Mesendoderm (in vitro differentiated cells): ENCODE results near the gene COX7A2.

Experiments used
- DNase-seq: peaks from one replicate; pipeline ENCODE4 v3.0.0; 2013
- H2AK5ac ChIP-seq: 2 replicates; pipeline ENCODE4 v1.6.1; 2013; ENCODE audit warnings: low read length, inconsistent platforms
- H2BK120ac ChIP-seq: 2 replicates; pipeline ENCODE4 v1.6.1; 2013; ENCODE audit warnings: low read depth, mild to moderate bottlenecking, low read length, moderate library complexity, mixed read lengths
- H2BK15ac ChIP-seq: replicated peaks from 2 replicates; pipeline ENCODE4 v1.6.1; 2013; ENCODE audit warnings: low read depth, mild to moderate bottlenecking, moderate library complexity
- H2BK5ac ChIP-seq: 2 replicates; pipeline ENCODE4 v1.6.1; 2013; ENCODE audit warnings: low read length, inconsistent platforms
- H3K18ac ChIP-seq: 2 replicates; pipeline ENCODE4 v1.6.1; 2013; ENCODE audit warnings: mild to moderate bottlenecking, low read length, mixed read lengths
- H3K23ac ChIP-seq: one replicate; pipeline ENCODE4 v1.6.1; 2013; ENCODE audit warnings: low read length
- H3K27ac ChIP-seq: 2 replicates; pipeline ENCODE4 v1.5.1; 2013; ENCODE audit warnings: low read depth, mild to moderate bottlenecking, inconsistent platforms, low read length, moderate library complexity
- H3K27me3 ChIP-seq: 2 replicates; pipeline ENCODE4 v1.6.1; 2013; ENCODE audit warnings: low read length, control low read depth, mild to moderate bottlenecking, inconsistent platforms; ENCODE audit not compliant: insufficient read depth, poor library complexity
- H3K36me3 ChIP-seq: 2 replicates; pipeline ENCODE4 v1.6.1; 2013; ENCODE audit warnings: low read length, inconsistent platforms; ENCODE audit not compliant: control insufficient read depth, insufficient read depth
- H3K4ac ChIP-seq: one replicate; pipeline ENCODE4 v1.6.1; 2013; ENCODE audit warnings: low read depth, mild to moderate bottlenecking, low read length, moderate library complexity
- H3K4me1 ChIP-seq: 2 replicates; pipeline ENCODE4 v1.6.1; 2013; ENCODE audit warnings: low read depth, low read length, inconsistent platforms; ENCODE audit not compliant: control insufficient read depth
- H3K4me2 ChIP-seq: 2 replicates; pipeline ENCODE4 v1.6.1; 2013; ENCODE audit warnings: low read length
- H3K4me3 ChIP-seq: 2 replicates; pipeline ENCODE4 v1.5.1; 2013; ENCODE audit warnings: mild to moderate bottlenecking, low read length
- H3K56ac ChIP-seq: one replicate; pipeline ENCODE4 v1.6.1; 2013; ENCODE audit warnings: low read length
- H3K79me1 ChIP-seq: 2 replicates; pipeline ENCODE4 v1.6.1; 2013; ENCODE audit warnings: low read length, inconsistent platforms
- H3K79me2 ChIP-seq: 2 replicates; pipeline ENCODE4 v1.6.1; 2013; ENCODE audit warnings: mild to moderate bottlenecking, low read length; ENCODE audit not compliant: control insufficient read depth, insufficient read depth
- H3K9ac ChIP-seq: 2 replicates; pipeline ENCODE4 v1.6.1; 2013; ENCODE audit warnings: low read length, inconsistent platforms
- H4K5ac ChIP-seq: one replicate; pipeline ENCODE4 v1.6.1; 2013; ENCODE audit warnings: low read length
- H4K8ac ChIP-seq: one replicate; pipeline ENCODE4 v1.6.1; 2013; ENCODE audit warnings: low read depth, mild to moderate bottlenecking, control low read depth, low read length, moderate library complexity
- WGBS: extraction: QIAGEN DNeasy Blood & Tissue Kit; methylation state at CpG from one replicate; pipeline ENCODE4 v1.1.7; 2013; ENCODE audit warnings: low lambda C conversion rate, missing lambda C conversion rate; ENCODE audit not compliant: insufficient coverage; ENCODE audit errors: extremely low coverage; 5-methylcytosine and 5-hydroxymethylcytosine counted together

COX7A2 gene

GRCh38 chr6:75201021-75201420 lies 42.6 kb downstream of the COX7A2 start:
- WGBS: no CpG with 5 or more reads among the region's 1 CpG
- Histone ChIP-seq H3K18ac (no peak overlapping the region), H3K79me2 (no peaks in the 10 kb centered on the region), H3K79me1 (no peaks in the 10 kb centered on the region), H2BK15ac (no peak overlapping the region), H3K4me3 (no peak overlapping the region), H2AK5ac (no peak overlapping the region), H2BK5ac (no peak overlapping the region), H3K27me3 (peaks cover 27% of the 10 kb centered on the region), H3K4ac (no peak overlapping the region), H3K23ac (no peak overlapping the region), H3K4me2 (no peak overlapping the region), H3K9ac (no peak overlapping the region), H3K4me1 (no peaks in the 10 kb centered on the region), H3K56ac (no peak overlapping the region), H4K8ac (no peak overlapping the region), H4K5ac (no peak overlapping the region), H3K36me3 (no peaks in the 10 kb centered on the region), H3K27ac (no peak overlapping the region), H2BK120ac (no peak overlapping the region)
- DNase-seq: no peak

GRCh38 chr6:75199889-75200288 lies 43.7 kb downstream of the COX7A2 start:
- no peak overlapping the region for H3K4me2 ChIP-seq
- no peaks in the 10 kb centered on the region for H3K36me3 ChIP-seq
- H4K8ac ChIP-seq: no peak overlapping the region
- H2BK15ac ChIP-seq: no peak overlapping the region
- no peak overlapping the region for H2AK5ac ChIP-seq
- no peak overlapping the region for H3K4me3 ChIP-seq
- H3K56ac ChIP-seq: no peak overlapping the region
- no peak overlapping the region for H2BK120ac ChIP-seq
- H3K18ac ChIP-seq: no peak overlapping the region
- H3K4ac ChIP-seq: no peak overlapping the region
- no peak for DNase-seq
- WGBS: no CpG with 5 or more reads among the region's 3 CpGs
- H4K5ac ChIP-seq: no peak overlapping the region
- no peaks in the 10 kb centered on the region for H3K79me2 ChIP-seq
- no peak overlapping the region for H3K23ac ChIP-seq
- peaks cover 24% of the 10 kb centered on the region for H3K27me3 ChIP-seq
- H3K79me1 ChIP-seq: no peaks in the 10 kb centered on the region
- no peak overlapping the region for H3K9ac ChIP-seq
- H2BK5ac ChIP-seq: no peak overlapping the region
- no peaks in the 10 kb centered on the region for H3K4me1 ChIP-seq
- H3K27ac ChIP-seq: no peak overlapping the region

- H3K36me3 ChIP-seq: no peaks in the 10 kb centered on the region
- H3K4ac ChIP-seq: no peak overlapping the region
- DNase-seq: no peak
- no peak overlapping the region for H2BK15ac ChIP-seq
- H4K5ac ChIP-seq: no peak overlapping the region
- H3K79me2 ChIP-seq: no peaks in the 10 kb centered on the region
- no peaks in the 10 kb centered on the region for H3K27me3 ChIP-seq
- H2AK5ac ChIP-seq: no peak overlapping the region
- H3K56ac ChIP-seq: no peak overlapping the region
- no peak overlapping the region for H3K4me3 ChIP-seq
- H3K79me1 ChIP-seq: no peaks in the 10 kb centered on the region
- H3K23ac ChIP-seq: no peak overlapping the region
- WGBS: no CpG with 5 or more reads among the region's 2 CpGs
- no peak overlapping the region for H4K8ac ChIP-seq
- H2BK120ac ChIP-seq: no peak overlapping the region
- H3K9ac ChIP-seq: no peak overlapping the region
- no peak overlapping the region for H3K18ac ChIP-seq
- no peak overlapping the region for H3K4me2 ChIP-seq
- no peaks in the 10 kb centered on the region for H3K4me1 ChIP-seq
- H2BK5ac ChIP-seq: no peak overlapping the region
- no peak overlapping the region for H3K27ac ChIP-seq
These were observed 47.4 kb downstream of the COX7A2 start for GRCh38 chr6:75196081-75196687.

- H3K36me3 ChIP-seq: no peaks in the 10 kb centered on the region
- WGBS: no CpG with 5 or more reads among the region's 3 CpGs
- H3K27me3 ChIP-seq: no peaks in the 10 kb centered on the region
- H3K4ac ChIP-seq: no peak overlapping the region
- H3K56ac ChIP-seq: no peak overlapping the region
- no peak overlapping the region for H3K9ac ChIP-seq
- H2BK5ac ChIP-seq: no peak overlapping the region
- no peaks in the 10 kb centered on the region for H3K79me1 ChIP-seq
- H3K23ac ChIP-seq: no peak overlapping the region
- no peaks in the 10 kb centered on the region for H3K79me2 ChIP-seq
- H2AK5ac ChIP-seq: no peak overlapping the region
- H3K4me1 ChIP-seq: no peaks in the 10 kb centered on the region
- no peak overlapping the region for H2BK15ac ChIP-seq
- no peak overlapping the region for H4K5ac ChIP-seq
- H3K27ac ChIP-seq: no peak overlapping the region
- H3K4me2 ChIP-seq: no peak overlapping the region
- H3K18ac ChIP-seq: no peak overlapping the region
- no peak overlapping the region for H3K4me3 ChIP-seq
- no peak overlapping the region for H2BK120ac ChIP-seq
- no peak for DNase-seq
- no peak overlapping the region for H4K8ac ChIP-seq
These were observed 55.2 kb downstream of the COX7A2 start for GRCh38 chr6:75188221-75188925.
